ENCODE data around the gene ATP2A2. TPM values are rescaled to one million over a fixed set of nuclear protein-coding genes. Genes with fewer than 3 reads are reported as not detected.

ATP2A2 gene
- total and polyA plus RNA-seq, 2 of the 8 experiments (the other 6 are each of a cell fraction or from before 2014, with no cell fraction given) = 86.1 to 271 TPM

DNA sequence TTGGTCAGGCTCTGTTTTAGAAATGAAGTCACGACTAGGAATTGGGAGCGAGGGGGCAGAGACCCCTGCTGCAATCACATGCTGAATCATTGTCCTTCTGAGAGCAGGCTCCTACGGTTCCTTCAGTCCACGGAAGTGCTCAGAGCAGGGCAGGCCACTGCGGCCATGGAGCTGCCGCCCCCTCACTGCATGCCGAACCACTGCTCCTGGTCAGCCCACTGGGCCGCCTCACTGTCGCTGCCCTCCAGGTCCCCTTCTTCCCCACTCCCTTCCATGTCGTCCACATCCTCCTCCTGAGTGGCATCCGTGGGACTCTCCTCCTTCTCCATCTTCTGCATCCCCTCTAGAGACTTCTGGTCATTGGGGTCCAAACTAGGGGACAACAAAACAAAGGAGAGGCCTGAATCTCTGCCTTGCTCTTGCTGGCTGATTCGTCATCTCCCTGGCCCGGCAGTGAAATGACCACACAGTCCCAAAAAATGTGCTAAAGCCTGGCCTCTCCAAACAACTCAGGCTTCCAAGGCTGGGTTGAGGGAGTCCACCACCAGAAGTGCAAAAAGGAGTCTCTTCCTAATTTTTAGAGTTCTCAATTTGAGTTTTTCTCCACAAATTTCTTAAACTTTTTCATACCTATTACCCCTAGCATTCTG, 93.0 kb downstream of the ATP2A2 start:
- Histone ChIP-seq H3K9ac (replicated peaks in 1 of 4; ENCODE audit: extremely low read depth in 1 of 4, low read depth in 3 of 4, low read length in 3 of 4) (no peak overlapping the region), H3K9me3 (ENCODE audit: insufficient read depth in 2 of 2, low read depth in 1 of 2, low read length in 1 of 2) (no peaks in the 10 kb centered on the region; a peak in 1 of 4 replicates), H3K18ac (ENCODE audit: extremely low read depth, low read length) (no peak overlapping the region), H4K20me1 (replicated peaks in 1 of 2; ENCODE audit: control insufficient read depth in 1 of 2, insufficient read depth in 2 of 2, low read length in 2 of 2) (peaks cover 0 to 12% of the 10 kb centered on the region in 2 experiments), H2BK12ac (ENCODE audit: low read depth, low read length) (no peak overlapping the region), H2AFZ (ENCODE audit: low read length) (no peak overlapping the region), H3K14ac (ENCODE audit: insufficient read length) (no peak overlapping the region), H4K8ac (ENCODE audit: extremely low read depth, insufficient read depth, low read length) (no peak overlapping the region), H3K23me2 (ENCODE audit: low read depth, low read length) (no peaks in the 10 kb centered on the region), H3K4me2 (ENCODE audit: insufficient read depth in 1 of 2, low read depth in 2 of 2, low read length in 2 of 2) (no peak overlapping the region), H3K79me1 (ENCODE audit: low read depth, low read length) (no peaks in the 10 kb centered on the region; the same call in 1 of the 2 replicates), H2BK15ac (ENCODE audit: low read length) (no peak overlapping the region), H3K27ac (ENCODE audit: low read depth, low read length) (no peak overlapping the region), H2BK5ac (ENCODE audit: low read depth, low read length) (no peak overlapping the region; the same call in 1 of the 2 replicates), H4K91ac (replicated peaks; ENCODE audit: insufficient read length, low read length) (no peak overlapping the region), H2AK5ac (ENCODE audit: low read depth, low read length) (no peak overlapping the region), H3K56ac (replicated peaks; ENCODE audit: insufficient read length, low read depth, low read length) (no peak overlapping the region), H3K36me3 (ENCODE audit: control insufficient read depth in 2 of 4, insufficient read depth in 4 of 4, low read length in 3 of 4) (peaks cover 35 to 75% (median 66%) of the 10 kb centered on the region in 4 experiments), H3K27me3 (replicated peaks in 1 of 4; ENCODE audit: control insufficient read depth in 3 of 4, extremely low read depth in 1 of 4, insufficient read depth in 3 of 4, low read length in 3 of 4) (no peaks in the 10 kb centered on the region), H3K23ac (ENCODE audit: insufficient read length) (no peak overlapping the region), H4K5ac (ENCODE audit: insufficient read length, low read depth, low read length) (no peak overlapping the region), H3K79me2 (ENCODE audit: control insufficient read depth in 1 of 2, insufficient read depth in 2 of 2, low read length in 2 of 2) (no peaks in the 10 kb centered on the region), H2BK120ac (replicated peaks; ENCODE audit: low read depth, low read length) (no peak overlapping the region), H2BK20ac (ENCODE audit: low read length) (no peak overlapping the region), H3K4me3 (ENCODE audit: extremely low read depth in 1 of 4, insufficient read depth in 2 of 4, low read depth in 3 of 4, low read length in 4 of 4) (no peak overlapping the region), H3K4me1 (replicated peaks in 1 of 4; ENCODE audit: control insufficient read depth in 3 of 4, insufficient read depth in 4 of 4, low read length in 3 of 4) (no peaks in the 10 kb centered on the region), H3K4ac (replicated peaks; ENCODE audit: insufficient read length, low read depth, low read length) (no peak overlapping the region)
- ChIA-PET POLR2A (ENCODE audit: partially characterized antibody) (interaction anchor here (0.5 to 6.7 kb wide), 11 partner anchors 8 to 95 kb away, joined by 3 to 69 read pairs (median 4); partner anchors contain the start of gene FAM216A), CTCF (ENCODE audit: partially characterized antibody) (interaction anchor here (0.7 to 2.4 kb wide), 5 partner anchors 15 to 57 kb away, joined by 3 to 10 read pairs (median 6); no protein-coding TSS in a partner anchor)
- TF ChIP-seq POLR2A (IDR thresholded peaks at IDR 0.05; ENCODE audit: control extremely low read depth in 1 of 2, low read depth in 2 of 2, low read length in 2 of 2) = 0 out of 3 replicates have a peak, but pooled peaks of 1 of the 2 experiments have one; percentile 39
- TF ChIP-seq KDM1A (IDR thresholded peaks at IDR 0.05; ENCODE audit: borderline replicate concordance, low read length) = no peak
- FAIRE-seq = no peak
- no peak for DNase-seq (ENCODE audit: low read depth in 1 of 2, low spot score in 2 of 2)
- 93% methylated on average over 13 of the region's 13 CpGs; no CpG with 5 or more reads in 1 of the 2 experiments for WGBS, 2 experiments (ENCODE audit: extremely low coverage in 1 of 2, insufficient coverage in 1 of 2, insufficient read length in 1 of 2, insufficient replicate concordance in 2 of 2, low coverage in 1 of 2, low lambda C conversion rate in 2 of 2, missing lambda C conversion rate in 1 of 2)
